OCI-LY3 (cell line): ENCODE measurements around the gene ZC3H14.

Source experiments
- CTCF ChIP-seq: fragments of 200-600, 300-600 bp; sonication (generic); IDR thresholded peaks from 2 replicates; pipeline ENCODE4 v1.5.1; 2014; ENCODE audit warnings: antibody characterized with exemption, low read length, low read depth
- EZH2phosphoT487 ChIP-seq: fragments of 200-600 bp; shearing (Covaris generic); IDR thresholded peaks from 2 replicates; pipeline ENCODE4 v1.6.1; 2018; ENCODE audit warnings: antibody characterized with exemption, mixed run types, low read depth

GRCh38 chr14:88516861-88517357 lies 45.9 kb upstream of the ZC3H14 start:
- TF ChIP-seq CTCF (no peak), EZH2phosphoT487 (no peak)
